Kidney epithelial cell (primary cell): ENCODE data around the gene SPON1. TPM values are rescaled to one million over a fixed set of nuclear protein-coding genes. Genes with fewer than 3 reads are reported as not detected.
A peak's percentile ranks its signal among the peaks of the same experiment; 100 is the strongest.

Experiments used
- DNase-seq: peaks from one replicate; pipeline ENCODE4 v3.0.0-alpha.2; 2010; ENCODE audit warnings: low read depth
- H3K27me3 ChIP-seq: 2 replicates; pipeline ENCODE4 v1.6.0; 2011; ENCODE audit warnings: low read length; ENCODE audit not compliant: control insufficient read depth, insufficient read depth
- H3K36me3 ChIP-seq: 2 replicates; pipeline ENCODE4 v1.5.1; 2011; ENCODE audit warnings: low read length; ENCODE audit not compliant: control insufficient read depth, insufficient read depth
- H3K4me3 ChIP-seq: 2 replicates; pipeline ENCODE4 v1.5.1; 2011; ENCODE audit warnings: low read depth, mild to moderate bottlenecking, control low read depth, low read length
- CTCF ChIP-seq: IDR thresholded peaks from 2 replicates; pipeline ENCODE4 v1.5.1; 2011; ENCODE audit warnings: mild to moderate bottlenecking, moderate library complexity, low read length, control low read depth, inconsistent platforms; ENCODE audit not compliant: insufficient read depth, poor library complexity, severe bottlenecking
- total RNA-seq: library from RNA; depleted of rRNA; stranded (reverse); fragments of >200 nt; gene quantifications from 2 replicates; pipeline ENCODE4 v1.2.3, GENCODE V29; 2015

Gene SPON1
- total RNA-seq, 1 donor from 2014 or later = 3.7 TPM

- Histone ChIP-seq H3K4me3 (no peak overlapping the region), H3K27me3 (no peaks in the 10 kb centered on the region), H3K36me3 (no peaks in the 10 kb centered on the region)
- TF ChIP-seq CTCF = no peak
- no peak for DNase-seq
Measured at GRCh38 chr11:13999704-14000103, 37.2 kb downstream of the SPON1 start.

GRCh38 chr11:14001597-14001996 lies 39.1 kb downstream of the SPON1 start:
- Histone ChIP-seq H3K36me3 (no peaks in the 10 kb centered on the region), H3K4me3 (no peak overlapping the region), H3K27me3 (no peaks in the 10 kb centered on the region)
- no peak for TF ChIP-seq CTCF
- DNase-seq = no peak

- Histone ChIP-seq H3K36me3 (no peaks in the 10 kb centered on the region), H3K4me3 (no peak overlapping the region), H3K27me3 (no peaks in the 10 kb centered on the region)
- no peak for DNase-seq
- TF ChIP-seq CTCF = no peak
Measured at GRCh38 chr11:14007566-14007965, 45.0 kb downstream of the SPON1 start.

- no peaks in the 10 kb centered on the region for H3K27me3 ChIP-seq
- H3K36me3 ChIP-seq = no peaks in the 10 kb centered on the region
- H3K4me3 ChIP-seq = no peak overlapping the region
- no peak for DNase-seq
- no peak for TF ChIP-seq CTCF
Measured at GRCh38 chr11:14010665-14011064, 48.1 kb downstream of the SPON1 start.

GRCh38 chr11:14012846-14013245 lies 50.3 kb downstream of the SPON1 start:
- H3K27me3 ChIP-seq = no peaks in the 10 kb centered on the region
- no peak overlapping the region for H3K4me3 ChIP-seq
- H3K36me3 ChIP-seq = no peaks in the 10 kb centered on the region
- no peak for TF ChIP-seq CTCF
- no peak for DNase-seq

- Histone ChIP-seq H3K27me3 (no peaks in the 10 kb centered on the region), H3K36me3 (no peaks in the 10 kb centered on the region), H3K4me3 (no peak overlapping the region)
- no peak for TF ChIP-seq CTCF
- DNase-seq = peak; percentile 71
Measured at GRCh38 chr11:14015711-14016110, 53.2 kb downstream of the SPON1 start.
